Caki2 (cell line): ENCODE measurements around the gene B4GALT4. TPM values are rescaled to one million over a fixed set of nuclear protein-coding genes. Genes with fewer than 3 reads are reported as not detected.
"Not testable (repeated sequence)": the region's sequence is repeated elsewhere in the genome, so short reads cannot be mapped to it uniquely, and the experiment has no call there.

Experiments used
- DNase-seq: peaks from one replicate; pipeline ENCODE4 v3.0.0-alpha.2; 2015; ENCODE audit warnings: low read depth
- in situ Hi-C: cut with HindIII; loops from 2 replicates; pipeline ENCODE4 v1.10.0; 2016; ENCODE audit warnings: low sequenced_read_pairs, low pct_unique_long_range_greater_than_20kb, mixed read lengths
- total RNA-seq: library from RNA; depleted of rRNA; stranded (reverse); fragments of >200 nt; shearing (Covaris generic); gene quantifications from 2 replicates; pipeline ENCODE4 v1.2.3, GENCODE V29; 2014; ENCODE audit warnings: low replicate concordance; rRNA removed

B4GALT4 gene
- total RNA-seq, 1 experiment from 2014 or later, result 45.8 TPM

DNA sequence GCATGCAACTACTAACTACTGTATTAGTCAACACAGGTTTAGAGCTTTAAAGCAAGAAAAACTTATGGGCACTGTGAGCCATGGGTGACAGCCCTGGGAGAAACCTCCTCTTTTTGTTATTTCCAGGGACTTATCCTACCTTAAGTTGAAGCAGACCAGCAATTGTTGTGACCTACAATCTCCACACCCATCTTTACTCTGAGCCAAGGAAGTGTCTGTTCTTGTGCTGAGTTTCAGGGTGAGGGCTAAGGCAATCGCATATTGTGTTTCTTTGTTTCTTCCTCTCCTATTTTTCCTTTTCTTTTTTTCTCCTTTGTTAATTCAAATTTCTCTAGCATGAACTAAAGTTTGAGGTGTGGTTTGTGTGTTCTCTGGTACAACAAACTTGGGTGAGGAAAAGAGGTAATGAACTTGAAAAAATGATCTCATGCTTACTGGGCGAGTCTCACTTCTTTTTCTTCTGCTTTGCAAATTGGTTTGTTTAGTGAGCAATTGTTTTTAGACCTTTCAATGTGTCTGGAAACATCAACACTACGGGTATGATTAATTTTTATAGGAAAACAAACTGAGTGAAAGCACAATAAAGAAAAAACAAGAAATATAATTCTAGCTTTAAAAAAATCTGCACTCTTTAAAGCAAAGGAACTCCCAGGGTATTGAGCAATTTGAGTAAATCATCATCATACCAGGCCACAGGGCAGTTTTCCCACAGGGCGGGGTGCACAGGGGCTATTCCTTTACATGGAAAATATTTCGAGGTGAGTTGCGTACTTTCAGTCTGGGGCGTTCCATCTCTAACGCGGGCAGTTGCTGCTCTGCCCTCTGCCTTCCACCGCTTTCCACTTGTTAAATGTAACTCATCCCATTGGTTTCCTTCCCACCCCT, 64.6 kb downstream of the B4GALT4 start:
- peak; percentile 92 for DNase-seq
- in situ Hi-C loops, result no loop called here

DNA sequence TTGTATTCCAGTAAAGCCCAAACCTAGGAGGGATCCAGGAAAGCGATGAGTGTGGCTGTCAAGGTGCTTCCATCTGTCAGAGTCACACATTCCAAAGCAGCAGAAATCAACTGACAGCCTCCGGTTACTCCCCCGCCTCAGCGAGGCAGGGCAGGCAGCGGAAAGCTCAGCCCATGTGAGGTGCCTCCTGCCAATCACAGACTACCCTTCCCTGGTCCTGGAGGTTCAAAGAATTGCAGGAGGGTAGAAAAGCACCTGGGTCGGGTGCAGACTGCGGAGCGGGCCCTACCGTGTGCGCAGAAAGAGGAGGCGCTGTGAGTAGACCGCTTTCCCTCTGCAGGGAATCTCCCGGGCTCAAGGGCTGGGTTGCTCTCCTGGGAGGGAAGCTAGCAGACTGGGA, 67.4 kb downstream of the B4GALT4 start, which contains the start of gene UPK1B:
Gene UPK1B (plus strand): TSS at position 274 of the 400 bp plus-strand sequence. CDS start 13,144 bp downstream, outside the sequence.
- in situ Hi-C loops, result no loop called here
- peak; percentile 45 for DNase-seq

DNA sequence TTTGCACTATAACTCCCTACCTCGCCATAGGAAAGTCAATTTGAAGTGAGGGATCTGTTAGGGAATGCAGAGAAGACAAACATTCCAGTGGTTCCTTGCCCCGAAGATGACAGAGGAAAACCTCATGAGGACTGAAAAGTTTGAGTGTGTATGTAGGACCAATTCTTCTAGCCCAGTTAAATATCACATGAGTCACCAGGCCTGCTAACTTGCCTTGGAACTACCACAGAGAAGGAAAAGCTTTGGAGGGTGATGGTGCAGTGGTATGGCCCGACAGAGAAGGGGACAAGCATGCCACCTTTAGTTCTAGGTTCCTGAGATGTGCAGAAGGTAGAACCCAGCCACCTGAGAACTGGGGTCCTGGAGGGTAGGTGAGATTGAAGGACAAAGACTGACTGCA, 69.9 kb downstream of the B4GALT4 start:
- in situ Hi-C loops, result no loop called here
- no peak for DNase-seq

DNA sequence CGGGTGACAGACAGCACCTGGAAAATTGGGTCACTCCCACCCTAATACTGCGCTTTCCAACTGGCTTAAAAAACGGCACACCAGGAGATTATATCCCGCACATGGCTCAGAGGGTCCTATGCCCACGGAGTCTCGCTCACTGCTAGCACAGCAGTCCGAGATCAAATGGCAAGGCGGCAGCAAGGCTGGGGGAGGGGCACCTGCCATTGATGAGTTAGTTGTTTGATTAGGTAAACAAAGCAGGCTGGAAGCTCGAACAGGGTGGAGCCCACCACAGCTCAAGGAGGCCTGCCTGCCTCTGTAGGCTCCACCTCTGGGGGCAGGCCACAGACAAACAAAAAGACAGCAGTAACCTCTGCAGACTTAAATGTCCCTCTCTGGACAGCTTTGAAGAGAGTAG, 75.9 kb downstream of the B4GALT4 start:
- in situ Hi-C loops, result not testable (repeated sequence)

More for the DNA sequence above, 75.9 kb downstream of the B4GALT4 start:
- not testable (repeated sequence) for DNase-seq

Other genes starting within 250 kb of the B4GALT4 start
- gene IGSF11, start 206.0 kb downstream of the B4GALT4 start, total RNA-seq, result 0.71 and 0.87 TPM in 2 replicates
- not detected in 2 replicates for gene TEX55, start 94.7 kb downstream of the B4GALT4 start, total RNA-seq
- gene UPK1B, start 67.3 kb downstream of the B4GALT4 start, total RNA-seq, result 31.7 and 44.0 TPM in 2 replicates
- 1.5 and 6.6 TPM in 2 replicates for gene ARHGAP31, start 53.5 kb upstream of the B4GALT4 start, total RNA-seq
- gene TMEM39A, start 222.7 kb upstream of the B4GALT4 start, total RNA-seq, result 41.5 and 91.3 TPM in 2 replicates
- gene POGLUT1, start 228.1 kb upstream of the B4GALT4 start, total RNA-seq, result 2.1 and 16.1 TPM in 2 replicates